OCI-LY1 (cell line): ENCODE data around the gene ARHGAP25.

Source experiments
- CTCF ChIP-seq: fragments of 200-600 bp; sonication (generic), shearing (Covaris generic); IDR thresholded peaks from 2 replicates; pipeline ENCODE4 v1.5.1; 2017; ENCODE audit warnings: mild to moderate bottlenecking, antibody characterized with exemption, low read length, moderate library complexity, mixed read lengths
- EZH2 ChIP-seq: fragments of 200-600 bp; sonication (generic), shearing (Covaris generic); IDR thresholded peaks from 2 replicates; pipeline ENCODE4 v1.8.0; 2017; ENCODE audit warnings: borderline replicate concordance, mixed run types, mild to moderate bottlenecking, antibody characterized with exemption, low read length, moderate library complexity, mixed read lengths

- TF ChIP-seq EZH2 (no peak), CTCF (no peak)
These were observed 11.4 kb upstream of the ARHGAP25 start for GRCh38 chr2:68723181-68723580.
